Measurements from ENCODE around the gene SMG9.

The SMG9 gene

GRCh38 chr19:43678512-43679261 is 76.1 kb downstream of the SMG9 start:
- Histone ChIP-seq H3K9ac (ENCODE audit: low read length) (no peak overlapping the region), H4K5ac (ENCODE audit: low read length) (no peak overlapping the region), H3K23ac (ENCODE audit: low read length) (no peak overlapping the region), H3K4me2 (ENCODE audit: low read length) (no peak overlapping the region), H4K8ac (ENCODE audit: low read depth, low read length) (no peak overlapping the region), H3K27me3 (ENCODE audit: insufficient read depth, low read length, poor library complexity) (no peaks in the 10 kb centered on the region), H3K79me1 (ENCODE audit: low read length) (no peaks in the 10 kb centered on the region), H2BK120ac (ENCODE audit: low read depth, low read length) (no peak overlapping the region), H3K79me2 (ENCODE audit: control insufficient read depth, insufficient read depth, low read length) (no peaks in the 10 kb centered on the region), H3K4me3 (ENCODE audit: low read length) (no peak overlapping the region), H2BK5ac (ENCODE audit: low read length) (no peak overlapping the region), H2AK5ac (ENCODE audit: low read length) (no peak overlapping the region), H2BK15ac (replicated peaks; ENCODE audit: low read depth) (no peak overlapping the region), H3K18ac (ENCODE audit: low read length) (no peak overlapping the region), H3K4ac (ENCODE audit: low read depth, low read length) (no peak overlapping the region), H3K4me1 (ENCODE audit: control insufficient read depth, low read depth, low read length) (peaks cover 2% of the 10 kb centered on the region), H3K56ac (ENCODE audit: low read length) (no peak overlapping the region), H3K36me3 (ENCODE audit: control insufficient read depth, insufficient read depth, low read length) (no peaks in the 10 kb centered on the region), H3K27ac (ENCODE audit: low read depth, low read length) (no peak overlapping the region)
- WGBS (ENCODE audit: extremely low coverage, insufficient coverage, low lambda C conversion rate): no CpG with 5 or more reads among the region's 11 CpGs
- no peak for DNase-seq
